Mesodermal cell (in vitro differentiated cells): Measurements from ENCODE around the gene SSPN.

ENCODE experiments used
- H3K27ac ChIP-seq: 2 replicates; pipeline ENCODE4 v1.7.0; 2013; ENCODE audit warnings: mild to moderate bottlenecking, low read depth, low read length, moderate library complexity; ENCODE audit not compliant: severe bottlenecking
- H3K36me3 ChIP-seq: 2 replicates; pipeline ENCODE4 v1.7.1; 2013; ENCODE audit warnings: mild to moderate bottlenecking, low read length, moderate library complexity; ENCODE audit not compliant: control insufficient read depth, insufficient read depth
- H3K4me1 ChIP-seq: one replicate; pipeline ENCODE4 v1.7.1; 2013; ENCODE audit warnings: mild to moderate bottlenecking, low read length; ENCODE audit not compliant: insufficient read depth, control insufficient read depth, poor library complexity, severe bottlenecking
- H3K4me3 ChIP-seq: 2 replicates; pipeline ENCODE4 v1.7.0; 2013; ENCODE audit warnings: low read length, control low read depth, mild to moderate bottlenecking; ENCODE audit not compliant: insufficient read depth, poor library complexity, severe bottlenecking; ENCODE audit errors: extremely low read depth
- H3K9me3 ChIP-seq: 2 replicates; pipeline ENCODE4 v1.7.1; 2013; ENCODE audit warnings: mild to moderate bottlenecking, low read length, moderate library complexity; ENCODE audit not compliant: control insufficient read depth
- WGBS, 2 experiments: methylation state at CpG; one replicate each; pipeline ENCODE4 v1.1.5; 2013; ENCODE audit warnings: missing lambda C conversion rate in 2 of 2; ENCODE audit not compliant: insufficient coverage in 2 of 2; 5-methylcytosine and 5-hydroxymethylcytosine counted together

Gene SSPN

GRCh38 chr12:26276709-26277108, 81.3 kb downstream of the SSPN start:
- no peak overlapping the region for H3K27ac ChIP-seq
- no peaks in the 10 kb centered on the region for H3K9me3 ChIP-seq
- H3K4me3 ChIP-seq, result no peak overlapping the region
- 92% methylated on average over 2 of the region's 2 CpGs; no CpG with 5 or more reads in 1 of the 2 experiments for WGBS, 2 experiments
- no peaks in the 10 kb centered on the region for H3K36me3 ChIP-seq
- H3K4me1 ChIP-seq, result peaks cover 33% of the 10 kb centered on the region

- Histone ChIP-seq H3K4me1 (peaks cover 33% of the 10 kb centered on the region), H3K36me3 (no peaks in the 10 kb centered on the region), H3K9me3 (no peaks in the 10 kb centered on the region), H3K4me3 (no peak overlapping the region), H3K27ac (no peak overlapping the region)
- 88 to 97% methylated on average over 14 of the region's 16 CpGs for WGBS, 2 experiments
Measured at GRCh38 chr12:26277506-26278246, 82.3 kb downstream of the SSPN start.

GRCh38 chr12:26278266-26278665, 82.9 kb downstream of the SSPN start:
- Histone ChIP-seq H3K4me1 (peaks cover 29% of the 10 kb centered on the region), H3K9me3 (no peaks in the 10 kb centered on the region), H3K36me3 (no peaks in the 10 kb centered on the region), H3K4me3 (no peak overlapping the region), H3K27ac (no peak overlapping the region)
- 83% methylated on average over 1 of the region's 1 CpG; no CpG with 5 or more reads in 1 of the 2 experiments for WGBS, 2 experiments

- peaks cover 26% of the 10 kb centered on the region for H3K4me1 ChIP-seq
- H3K36me3 ChIP-seq, result no peaks in the 10 kb centered on the region
- no peak overlapping the region for H3K27ac ChIP-seq
- H3K9me3 ChIP-seq, result no peaks in the 10 kb centered on the region
- no peak overlapping the region for H3K4me3 ChIP-seq
- WGBS, 2 experiments, result 89 to 95% methylated on average over 4 of the region's 5 CpGs
Measured at GRCh38 chr12:26278666-26279065, 83.3 kb downstream of the SSPN start.

GRCh38 chr12:26279091-26279490, 83.7 kb downstream of the SSPN start:
- H3K4me3 ChIP-seq, result no peak overlapping the region
- H3K36me3 ChIP-seq, result no peaks in the 10 kb centered on the region
- H3K4me1 ChIP-seq, result peaks cover 22% of the 10 kb centered on the region
- H3K9me3 ChIP-seq, result no peaks in the 10 kb centered on the region
- no peak overlapping the region for H3K27ac ChIP-seq

DNA sequence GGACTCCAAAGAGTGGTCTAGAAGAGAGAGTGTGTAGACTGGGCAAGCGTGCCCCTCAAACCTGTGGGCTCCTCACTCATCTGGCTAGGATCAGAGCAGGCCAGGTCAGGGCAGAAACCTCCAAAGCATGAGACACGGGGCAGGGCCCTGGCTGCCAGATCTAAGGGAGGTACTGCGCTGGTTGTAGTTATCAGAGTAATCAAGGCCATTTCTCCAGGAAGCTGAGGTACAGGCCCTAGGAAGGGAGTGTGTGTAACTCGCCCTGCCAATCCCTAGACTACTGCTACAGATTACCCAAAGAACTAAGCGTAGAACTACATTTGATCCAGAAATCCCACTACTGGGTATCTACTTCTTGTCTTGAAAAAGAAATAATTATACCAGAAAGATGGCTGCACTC, 84.5 kb downstream of the SSPN start:
- no peaks in the 10 kb centered on the region for H3K36me3 ChIP-seq
- H3K9me3 ChIP-seq, result no peaks in the 10 kb centered on the region
- H3K4me3 ChIP-seq, result no peak overlapping the region
- no peak overlapping the region for H3K27ac ChIP-seq
- H3K4me1 ChIP-seq, result peaks cover 18% of the 10 kb centered on the region
- 91 to 94% methylated on average over 3 of the region's 5 CpGs for WGBS, 2 experiments

- H3K4me3 ChIP-seq, result no peak overlapping the region
- no peak overlapping the region for H3K27ac ChIP-seq
- WGBS, 2 experiments, result 91 to 100% methylated on average over 1 to 3 of the region's 3 CpGs
- H3K9me3 ChIP-seq, result no peaks in the 10 kb centered on the region
- H3K36me3 ChIP-seq, result no peaks in the 10 kb centered on the region
- peaks cover 9% of the 10 kb centered on the region for H3K4me1 ChIP-seq
Measured at GRCh38 chr12:26280869-26281268, 85.5 kb downstream of the SSPN start.

- no peaks in the 10 kb centered on the region for H3K9me3 ChIP-seq
- H3K4me1 ChIP-seq, result peaks cover 4% of the 10 kb centered on the region
- no peaks in the 10 kb centered on the region for H3K36me3 ChIP-seq
- no peak overlapping the region for H3K4me3 ChIP-seq
- H3K27ac ChIP-seq, result no peak overlapping the region
- WGBS, 2 experiments, result 93 to 94% methylated on average over 3 to 4 of the region's 4 CpGs
Measured at GRCh38 chr12:26281320-26281719, 85.9 kb downstream of the SSPN start.

- H3K36me3 ChIP-seq, result no peaks in the 10 kb centered on the region
- WGBS, 2 experiments, result 100% methylated on average over 1 to 4 of the region's 4 CpGs
- no peaks in the 10 kb centered on the region for H3K4me1 ChIP-seq
- no peak overlapping the region for H3K27ac ChIP-seq
- no peak overlapping the region for H3K4me3 ChIP-seq
- H3K9me3 ChIP-seq, result no peaks in the 10 kb centered on the region
Measured at GRCh38 chr12:26282339-26282940, 87.1 kb downstream of the SSPN start.

DNA sequence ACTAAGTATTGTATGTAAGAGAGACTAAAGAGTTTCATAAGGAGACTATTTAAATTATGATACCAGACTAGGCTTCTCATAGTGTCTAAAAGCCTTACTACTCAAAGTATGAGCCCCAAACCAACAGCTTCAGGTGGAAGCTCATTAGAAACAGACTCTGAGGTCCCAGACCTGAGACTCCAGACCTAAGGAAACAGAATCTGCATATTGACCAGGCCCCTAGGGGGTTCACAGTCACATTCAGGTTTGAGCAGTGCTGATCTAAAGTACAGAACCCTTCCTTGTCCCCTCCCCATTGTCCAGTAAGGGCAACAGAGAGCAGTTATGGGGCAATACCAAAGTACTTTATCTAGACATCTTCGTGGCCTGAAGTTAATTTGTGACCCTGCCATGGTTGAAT, 87.7 kb downstream of the SSPN start:
- no peak overlapping the region for H3K27ac ChIP-seq
- no peaks in the 10 kb centered on the region for H3K36me3 ChIP-seq
- H3K4me3 ChIP-seq, result no peak overlapping the region
- H3K9me3 ChIP-seq, result no peaks in the 10 kb centered on the region
- H3K4me1 ChIP-seq, result no peaks in the 10 kb centered on the region
- WGBS, 2 experiments, result 100% methylated on average over 1 of the region's 1 CpG; no CpG with 5 or more reads in 1 of the 2 experiments

GRCh38 chr12:26283617-26284016, 88.2 kb downstream of the SSPN start:
- Histone ChIP-seq H3K9me3 (no peaks in the 10 kb centered on the region), H3K27ac (no peak overlapping the region), H3K36me3 (no peaks in the 10 kb centered on the region), H3K4me1 (no peaks in the 10 kb centered on the region), H3K4me3 (no peak overlapping the region)
- WGBS, 2 experiments, result 73 to 100% methylated on average over 2 of the region's 2 CpGs
